ENCODE data around the gene ZNF598.
A peak's percentile ranks its signal among the peaks of the same experiment; 100 is the strongest.
"Not testable (repeated sequence)": the region's sequence is repeated elsewhere in the genome, so short reads cannot be mapped to it uniquely, and the experiment has no call there.

The ZNF598 gene

GRCh38 chr16:1975432-1976215 lies 34.0 kb downstream of the ZNF598 start:
- no peak for DNase-seq (ENCODE audit: low read depth)

GRCh38 chr16:1974157-1975070 lies 35.2 kb downstream of the ZNF598 start:
- DNase-seq (ENCODE audit: low read depth), result no peak

GRCh38 chr16:1973461-1974156 lies 36.0 kb downstream of the ZNF598 start:
- DNase-seq (ENCODE audit: low read depth), result no peak

GRCh38 chr16:1972490-1972877 lies 37.1 kb downstream of the ZNF598 start:
- DNase-seq (ENCODE audit: low read depth), result no peak

- peak; percentile 67 for DNase-seq (ENCODE audit: low read depth)
Measured at GRCh38 chr16:1971796-1972489, 37.7 kb downstream of the ZNF598 start, which contains the start of gene TBL3. TBL3 (plus strand) TSS chr16:1972053; CDS start chr16:1972165, 112 bp downstream.

GRCh38 chr16:1968146-1968953 lies 41.3 kb downstream of the ZNF598 start:
- no peak for DNase-seq (ENCODE audit: low read depth)

- no peak for DNase-seq (ENCODE audit: low read depth)
Measured at GRCh38 chr16:1966460-1966859, 43.2 kb downstream of the ZNF598 start, which contains the start of gene RNF151. RNF151 (plus strand) TSS chr16:1966856; CDS start chr16:1966882, 26 bp downstream.

GRCh38 chr16:1965396-1966001 lies 44.1 kb downstream of the ZNF598 start:
- no peak for DNase-seq (ENCODE audit: low read depth)

GRCh38 chr16:1964506-1965395 lies 44.9 kb downstream of the ZNF598 start, which contains the start of gene RPS2:
RPS2 (minus strand) TSS chr16:1964826; CDS start chr16:1964625, 201 bp downstream.
- DNase-seq (ENCODE audit: low read depth), result peak; percentile 83

GRCh38 chr16:1963806-1964505 lies 45.7 kb downstream of the ZNF598 start:
- DNase-seq (ENCODE audit: low read depth), result no peak

- DNase-seq (ENCODE audit: low read depth), result not testable (repeated sequence)
Measured at GRCh38 chr16:1962161-1963153, 47.2 kb downstream of the ZNF598 start.

- no peak for DNase-seq (ENCODE audit: low read depth)
Measured at GRCh38 chr16:1961651-1962067, 48.0 kb downstream of the ZNF598 start.

GRCh38 chr16:1960665-1961630 lies 48.7 kb downstream of the ZNF598 start:
- DNase-seq (ENCODE audit: low read depth), result peak; percentile 46

- peak; percentile 43 for DNase-seq (ENCODE audit: low read depth)
Measured at GRCh38 chr16:1959269-1960039, 50.2 kb downstream of the ZNF598 start, which contains the start of gene NDUFB10. NDUFB10 (plus strand) TSS chr16:1959538; CDS start chr16:1959625, 87 bp downstream.

GRCh38 chr16:1958715-1959268 lies 50.8 kb downstream of the ZNF598 start:
- DNase-seq (ENCODE audit: low read depth), result no peak

Data from HS-5 (cell line).